ENCODE measurements around the gene PTH1R. TPM values are rescaled to one million over a fixed set of nuclear protein-coding genes. Genes with fewer than 3 reads are reported as not detected.

The PTH1R gene
- polyA plus RNA-seq, 1 of the 3 experiments (the other 2 are of a cell fraction) = 0.07 TPM

GRCh38 chr3:46854555-46854991, 22.9 kb upstream of the PTH1R start (continued):
- TF ChIP-seq CTCF (IDR thresholded peaks at IDR 0.05) (no peak), FOXJ3 (CRISPR knock-in tag; IDR thresholded peaks at IDR 0.05) (no peak)

GRCh38 chr3:46856576-46857471, 20.7 kb upstream of the PTH1R start:
- no peak for DNase-seq
- H3K9ac ChIP-seq = no peak overlapping the region
- WGBS (ENCODE audit: low lambda C conversion rate) = 69% methylated on average over 17 of the region's 17 CpGs
- no peaks in the 10 kb centered on the region for H3K79me2 ChIP-seq (ENCODE audit: insufficient read depth)
- ChIA-PET POLR2A (no interaction called here), CTCF (interaction anchor here (0.7 to 1.3 kb wide), 4 partner anchors 10 to 161 kb away, joined by 3 to 8 read pairs (median 4); no protein-coding TSS in a partner anchor)
- H4K20me1 ChIP-seq (ENCODE audit: insufficient read depth) = no peaks in the 10 kb centered on the region
- H3K9me2 ChIP-seq = no peaks in the 10 kb centered on the region
- H3K9me3 ChIP-seq = no peaks in the 10 kb centered on the region
- H3K4me2 ChIP-seq = no peak overlapping the region
- no peak overlapping the region for H3K27ac ChIP-seq (ENCODE audit: low read depth in 2 of 2, low read length in 1 of 2)
- no peak overlapping the region for H3K4me3 ChIP-seq (ENCODE audit: low read depth in 2 of 2, low read length in 1 of 2)
- no peak overlapping the region for H2AFZ ChIP-seq (ENCODE audit: low read depth)
- H3F3A ChIP-seq (replicated peaks; ENCODE audit: insufficient read depth) = no peaks in the 10 kb centered on the region
- H3K4me1 ChIP-seq (ENCODE audit: control insufficient read depth in 1 of 2, insufficient read depth in 2 of 2, low read depth in 1 of 2, low read length in 1 of 2) = peaks cover 0 to 5% of the 10 kb centered on the region in 2 experiments; a peak in 1 of 4 replicates
- TF ChIP-seq SMC3 (IDR thresholded peaks at IDR 0.05; ENCODE audit: low read depth, low read length) (no peak), NFIC (IDR thresholded peaks at IDR 0.05; ENCODE audit: borderline replicate concordance) (no peak), REST (IDR thresholded peaks at IDR 0.05; ENCODE audit: low read depth, low read length) (no peak), EP300 (IDR thresholded peaks at IDR 0.05; ENCODE audit: borderline replicate concordance in 1 of 2, low read depth in 1 of 2, low read length in 1 of 2) (no peak), IRF3 (IDR thresholded peaks at IDR 0.05; ENCODE audit: low read depth, low read length) (no peak), MXI1 (IDR thresholded peaks at IDR 0.05; ENCODE audit: low read depth, low read length) (no peak), FOXM1 (IDR thresholded peaks at IDR 0.05; ENCODE audit: low read depth) (no peak), SIN3A (IDR thresholded peaks at IDR 0.05; ENCODE audit: borderline replicate concordance, low read depth, low read length) (no peak), MEF2A (IDR thresholded peaks at IDR 0.05; ENCODE audit: borderline replicate concordance, low read depth) (no peak), EZH2phosphoT487 (IDR thresholded peaks at IDR 0.05; ENCODE audit: borderline replicate concordance, low read depth) (no peak)
- peaks cover 7% of the 10 kb centered on the region; the same call in 1 of the 2 replicates for H3K27me3 ChIP-seq (ENCODE audit: insufficient read depth)
- no peaks in the 10 kb centered on the region for H3K36me3 ChIP-seq (replicated peaks in 1 of 2; ENCODE audit: control insufficient read depth in 1 of 2, insufficient read depth in 2 of 2, low read length in 1 of 2)

Measured in SK-N-SH (cell line).